Stimulated activated CD8-positive, alpha-beta memory T cell treated with anti-CD3 and anti-CD28 coated beads, Interleukin-7, amount 100 ng/mL, for 1 hour (primary cell): Measurements from ENCODE around the gene NAA38.
"Not testable (repeated sequence)": the region's sequence is repeated elsewhere in the genome, so short reads cannot be mapped to it uniquely, and the experiment has no call there.

Experiments
- DNase-seq, 2 donors: peaks; one replicate each; pipeline ENCODE4 v3.0.0-alpha.2; 2020; ENCODE audit warnings: low read depth in 2 of 2

Gene NAA38

GRCh38 chr17:7824021-7824924 is 33.1 kb downstream of the NAA38 start:
- DNase-seq, result no peak

- DNase-seq, result no peak
These were observed 33.8 kb downstream of the NAA38 start for GRCh38 chr17:7823581-7824001.

GRCh38 chr17:7822126-7822525 is 35.2 kb downstream of the NAA38 start:
- no peak for DNase-seq

DNA sequence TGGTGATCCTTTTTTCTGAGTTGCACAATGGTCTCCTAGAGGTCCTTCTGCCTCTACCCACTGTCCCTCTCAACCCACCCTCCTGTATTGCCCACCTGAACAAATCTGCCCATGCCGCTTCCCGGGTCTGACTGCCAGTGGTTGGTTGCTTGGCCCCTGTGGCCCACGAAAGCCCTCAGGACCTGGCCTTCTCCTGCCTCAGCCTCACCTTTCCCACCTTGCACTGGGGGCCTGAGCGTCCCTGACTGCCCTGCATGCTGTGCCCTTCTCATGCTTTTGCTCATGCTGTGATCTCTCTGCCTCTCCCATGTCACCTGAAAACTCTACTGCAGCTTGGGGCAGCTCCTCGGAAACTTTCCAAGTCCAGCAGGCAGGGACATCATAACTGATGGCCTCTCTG is 37.1 kb downstream of the NAA38 start:
- no peak for DNase-seq

DNA sequence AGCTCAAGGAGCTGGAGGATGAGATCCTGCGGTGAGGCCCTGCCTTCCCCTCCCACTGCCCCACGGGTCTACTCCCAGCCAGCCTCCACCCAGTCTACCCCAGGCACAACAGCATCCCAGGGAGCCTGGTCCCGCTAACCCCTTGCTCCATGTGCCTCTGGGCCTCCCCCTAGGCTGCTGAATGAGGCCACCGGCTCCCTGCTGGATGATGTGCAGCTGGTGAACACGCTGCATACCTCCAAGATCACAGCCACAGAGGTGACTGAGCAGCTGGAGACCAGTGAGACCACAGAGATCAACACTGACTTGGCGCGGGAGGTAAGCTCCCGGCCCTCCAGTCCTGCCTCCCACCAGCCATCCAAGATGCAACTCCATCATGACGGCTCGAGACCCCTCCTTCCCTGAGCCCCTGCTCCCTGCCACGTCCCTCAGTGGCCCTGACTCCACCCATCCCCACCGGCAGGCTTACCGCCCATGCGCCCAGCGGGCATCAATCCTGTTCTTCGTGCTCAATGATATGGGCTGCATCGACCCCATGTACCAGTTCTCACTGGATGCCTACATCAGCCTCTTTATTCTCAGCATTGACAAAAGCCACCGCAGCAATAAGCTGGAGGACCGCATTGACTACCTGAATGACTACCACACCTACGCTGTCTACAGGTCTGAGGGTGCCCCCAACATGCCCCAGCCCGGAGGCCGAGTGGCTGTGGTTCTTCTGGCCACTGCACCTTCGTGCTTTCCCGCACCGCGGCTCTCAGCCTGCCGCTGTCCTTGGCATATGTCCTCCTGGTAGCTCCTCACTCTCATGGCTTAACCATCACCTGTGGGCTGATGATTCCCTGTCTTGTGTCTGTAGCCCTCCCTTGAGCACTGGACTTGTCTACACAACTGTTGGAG is 38.4 kb downstream of the NAA38 start:
- DNase-seq, result no peak

DNA sequence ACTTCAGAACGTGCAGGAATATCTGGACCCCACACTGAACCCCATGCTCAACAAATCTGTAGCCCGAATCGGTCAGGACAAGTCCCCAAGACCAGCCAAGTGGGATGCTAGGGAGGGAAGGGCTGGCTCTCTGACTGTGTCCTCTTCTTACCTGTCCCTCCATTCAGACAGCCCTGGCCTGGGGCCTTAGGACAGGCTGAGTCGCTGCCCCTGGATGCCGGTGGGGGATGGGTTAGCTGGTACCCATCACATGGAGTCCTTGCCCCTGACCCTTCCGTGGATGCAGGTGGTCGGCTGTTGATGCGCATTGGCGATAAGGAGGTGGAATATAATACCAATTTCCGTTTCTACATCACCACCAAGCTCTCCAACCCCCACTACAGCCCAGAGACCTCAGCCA is 39.3 kb downstream of the NAA38 start:
- DNase-seq, result no peak

DNA sequence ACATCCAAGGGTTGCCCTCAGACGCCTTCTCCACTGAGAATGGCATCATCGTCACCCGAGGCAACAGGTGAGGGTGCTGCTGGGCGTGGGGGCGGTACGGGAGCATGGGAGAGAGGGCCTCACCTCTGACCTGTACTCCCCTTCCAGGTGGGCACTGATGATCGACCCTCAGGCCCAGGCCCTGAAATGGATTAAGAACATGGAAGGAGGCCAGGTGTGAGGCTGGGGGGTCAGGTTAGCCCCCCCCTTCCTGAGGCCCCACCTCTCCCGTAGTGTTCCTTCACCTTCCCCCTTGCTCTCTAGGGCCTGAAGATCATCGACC is 39.8 kb downstream of the NAA38 start:
- no peak for DNase-seq

GRCh38 chr17:7816926-7817642 is 40.3 kb downstream of the NAA38 start:
- no peak for DNase-seq

DNA sequence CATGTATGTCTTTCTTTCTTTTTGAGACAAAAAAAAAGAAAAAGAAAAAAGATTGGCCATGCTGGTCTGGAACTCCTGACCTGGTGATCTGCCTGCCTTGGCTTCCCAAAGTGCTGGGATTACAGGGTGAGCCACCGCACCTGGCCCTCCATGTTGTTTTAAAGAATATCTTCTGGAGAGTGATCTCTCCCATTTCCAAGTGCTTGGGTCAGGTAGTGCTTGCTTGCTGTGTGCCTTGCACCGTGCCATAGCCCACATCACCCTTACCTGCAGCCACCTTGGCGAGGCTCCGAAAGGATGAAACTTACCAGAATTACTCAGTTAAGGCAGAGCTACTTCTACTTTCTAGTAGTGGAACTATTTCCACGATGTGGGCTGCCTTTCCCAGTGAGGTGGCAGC is 42.4 kb downstream of the NAA38 start:
- no peak for DNase-seq

GRCh38 chr17:7811251-7811650 is 46.1 kb downstream of the NAA38 start:
- DNase-seq, result no peak

GRCh38 chr17:7809791-7810343 is 47.5 kb downstream of the NAA38 start:
- not testable (repeated sequence) for DNase-seq

DNA sequence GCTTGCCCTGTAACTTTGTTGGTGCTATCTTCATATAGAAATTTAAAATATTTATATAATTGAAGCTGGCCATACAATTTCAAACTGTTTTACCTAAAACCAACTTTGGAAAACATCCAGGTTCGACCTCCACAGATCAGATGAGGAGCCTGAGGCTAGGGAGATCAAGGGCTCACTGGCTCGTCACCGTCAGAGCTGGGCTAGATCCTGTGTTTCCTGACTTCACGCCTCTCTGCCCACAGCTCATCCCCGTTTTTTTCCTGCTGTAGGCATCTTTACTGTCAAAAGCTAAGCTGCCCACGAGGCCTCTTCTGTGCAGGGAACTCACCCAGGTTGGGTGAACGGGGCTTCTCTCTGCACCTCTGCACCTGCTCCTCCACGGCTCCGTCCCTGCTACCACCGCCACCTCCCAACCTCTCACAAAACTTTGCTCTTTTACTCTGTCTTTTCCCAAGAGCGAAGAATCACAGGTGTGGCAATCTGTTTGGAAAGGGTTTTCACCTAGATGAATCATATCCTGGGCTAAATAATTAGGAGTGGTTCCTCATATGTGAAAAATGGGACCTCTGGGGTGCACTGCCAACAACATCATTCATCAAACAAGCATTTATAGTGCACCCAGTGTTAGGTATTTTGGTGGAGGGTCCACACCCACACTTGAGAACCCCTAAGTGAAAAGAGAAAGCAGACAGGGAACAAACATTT is 48.1 kb downstream of the NAA38 start:
- no peak for DNase-seq

- no peak for DNase-seq
These were observed 50.2 kb downstream of the NAA38 start for GRCh38 chr17:7807206-7807605.
